OCI-LY7 (cell line): ENCODE measurements around the gene TMED6. TPM values are rescaled to one million over a fixed set of nuclear protein-coding genes. Genes with fewer than 3 reads are reported as not detected.
A peak's percentile ranks its signal among the peaks of the same experiment; 100 is the strongest.

Source experiments
- Bru-seq: library from RNA; stranded (reverse); fragments of 400-500 nt; gene quantifications from one replicate; lab custom pipeline; 2021; lab: Mats Ljungman, UMichigan
- BruChase-seq, 2 experiments: library from RNA; stranded (reverse); fragments of 400-500 nt; gene quantifications; one replicate each; lab custom pipeline; 2021; lab: Mats Ljungman, UMichigan
- BruUV-seq: library from RNA; stranded (reverse); fragments of 400-500 nt; replicated peaks from 2 replicates; lab custom pipeline; 2021; lab: Mats Ljungman, UMichigan
- CTCF ChIA-PET: fragments of 300-600 bp; sonication (Branson Sonifier 250); formaldehyde crosslinking; loops from one replicate; lab custom pipeline; 2022; ENCODE audit warnings: antibody characterized with exemption; ENCODE audit not compliant: unreplicated experiment; lab: Charles Lee
- POLR2A ChIA-PET: fragments of 300-600 bp; sonication (Branson Sonifier 250); formaldehyde crosslinking; loops from one replicate; lab custom pipeline; 2022; ENCODE audit warnings: antibody characterized with exemption; lab: Charles Lee
- DNase-seq: peaks from one replicate; pipeline ENCODE4 v3.0.0-alpha.2; 2015; ENCODE audit warnings: low spot score
- H2AFZ ChIP-seq: fragments of 200-600 bp; sonication (generic), shearing (Covaris generic); 2 replicates; pipeline ENCODE4 v1.6.1; 2014; ENCODE audit warnings: mild to moderate bottlenecking, antibody characterized with exemption, low read length, moderate library complexity
- H3K27ac ChIP-seq: fragments of 200-600 bp; sonication (generic); 2 replicates; pipeline ENCODE4 v1.5.1; 2014; ENCODE audit warnings: mixed run types, low read depth, mild to moderate bottlenecking, moderate library complexity, low read length, inconsistent platforms; ENCODE audit not compliant: poor library complexity, severe bottlenecking
- H3K36me3 ChIP-seq: fragments of 200-600 bp; sonication (generic); 2 replicates; pipeline ENCODE4 v1.6.1; 2014; ENCODE audit warnings: mild to moderate bottlenecking, antibody characterized with exemption, low read length, moderate library complexity, mixed read lengths; ENCODE audit not compliant: insufficient read depth
- H3K4me1 ChIP-seq: fragments of 200-600 bp; sonication (generic); 2 replicates; pipeline ENCODE4 v1.5.1; 2014; ENCODE audit warnings: mild to moderate bottlenecking, low read length; ENCODE audit not compliant: insufficient read depth, poor library complexity, severe bottlenecking
- H3K4me2 ChIP-seq: fragments of 200-600 bp; sonication (generic); 2 replicates; pipeline ENCODE4 v1.6.1; 2014; ENCODE audit warnings: mild to moderate bottlenecking, low read length
- H3K4me3 ChIP-seq: fragments of 200-600 bp; sonication (generic); 2 replicates; pipeline ENCODE4 v1.5.1; 2014; ENCODE audit warnings: mild to moderate bottlenecking, low read depth, low read length; ENCODE audit not compliant: poor library complexity, severe bottlenecking
- H3K79me2 ChIP-seq: fragments of 200-600 bp; sonication (generic); 2 replicates; pipeline ENCODE4 v1.6.1; 2016; ENCODE audit warnings: low read depth, mild to moderate bottlenecking, low read length, moderate library complexity, mixed read lengths; ENCODE audit not compliant: insufficient read depth
- H3K9me2 ChIP-seq: fragments of 200-600 bp; sonication (generic); 2 replicates; pipeline ENCODE4 v1.6.1; 2016; ENCODE audit warnings: mild to moderate bottlenecking, low read length, mixed read lengths; ENCODE audit not compliant: insufficient read depth
- H3K9me3 ChIP-seq: fragments of 200-600 bp; sonication (generic); 2 replicates; pipeline ENCODE4 v1.6.1; 2014; ENCODE audit warnings: mild to moderate bottlenecking, mixed run types, low read length, mixed read lengths
- H4K20me1 ChIP-seq: fragments of 200-600 bp; sonication (generic); 2 replicates; pipeline ENCODE4 v1.6.1; 2014; ENCODE audit warnings: mild to moderate bottlenecking, antibody characterized with exemption, low read length, moderate library complexity, mixed read lengths; ENCODE audit not compliant: insufficient read depth
- EZH2phosphoT487 ChIP-seq: fragments of 200-600 bp; sonication (generic); IDR thresholded peaks from 2 replicates; pipeline ENCODE4 v1.6.1; 2018; ENCODE audit warnings: low read depth, borderline replicate concordance, mild to moderate bottlenecking, mixed run types, antibody characterized with exemption, low read length, moderate library complexity, mixed read lengths
- intact Hi-C: fragments of 100-400 bp; cut with micrococcal nuclease; formaldehyde crosslinking; loops from one replicate; pipeline ENCODE4 v1.10.0; 2022; ENCODE audit not compliant: unreplicated experiment
- long read RNA-seq: library from polyadenylated mRNA; stranded (forward); transcript quantifications from one replicate; pipeline ENCODE4 v2.0.0, GENCODE V29; 2022
- total RNA-seq, 2 experiments: library from RNA; depleted of rRNA in 1 of 2; stranded (reverse); fragments of >200 nt in 1 of 2; shearing (Covaris generic) in 1 of 2; gene quantifications; 2 replicates each; pipeline ENCODE4 v1.2.3, GENCODE V29; 2014 to 2022
- TF ChIP-seq, protein P1 (sequence below): fragments of 200-600 bp; sonication (generic); conservative IDR thresholded peaks from 2 replicates; pipeline ENCODE4 v1.5.1; 2014; ENCODE audit warnings: mild to moderate bottlenecking, antibody characterized with exemption, low read length, moderate library complexity, mixed read lengths

Gene TMED6
- total RNA-seq (2014; rRNA removed; shearing (Covaris generic)) (1.7 TPM in 1 of 2 replicates, not detected in the other), total RNA-seq (2022) (1.2 and 1.7 TPM in 2 replicates), Bru-seq, nascent RNA (percentile 58 among the genes with signal in this experiment), BruChase-seq, experiment 1, labeled RNA remaining after a 6-hour chase (percentile 53 among the genes with signal in this experiment), BruChase-seq, experiment 2, labeled RNA remaining after a 2-hour chase (percentile 54 among the genes with signal in this experiment)
- long read RNA-seq = 0 reads

- no TSS peak for BruUV-seq
- no peak within 1 kb of the TSS for H3K4me2 ChIP-seq
- POLR2A ChIA-PET = interaction anchor here (0.5 to 1.2 kb wide), 2 partner anchors 8 to 20 kb away, joined by 3 read pairs; no protein-coding TSS in a partner anchor
These were observed at the start of gene TMED6 for GRCh38 chr16:69351309-69352027. TSS of gene TMED6 (minus strand) at chr16:69351786. CDS start at chr16:69351753, 33 bp downstream.

GRCh38 chr16:69399361-69399760 is 47.8 kb upstream of the TMED6 start:
- no peak overlapping the region for H3K4me2 ChIP-seq
- no peak overlapping the region for H3K27ac ChIP-seq
- POLR2A ChIA-PET = interaction anchor here (0.6 to 1.1 kb wide), 4 partner anchors 11 to 355 kb away, joined by 3 to 12 read pairs (median 4); no protein-coding TSS in a partner anchor
- H3K9me2 ChIP-seq = no peaks in the 10 kb centered on the region
- no peaks in the 10 kb centered on the region for H3K36me3 ChIP-seq
- H2AFZ ChIP-seq = no peak overlapping the region; the same call in 1 of the 2 replicates
- H3K9me3 ChIP-seq = no peaks in the 10 kb centered on the region
- no peaks in the 10 kb centered on the region for H3K79me2 ChIP-seq
- TF ChIP-seq, protein P1, sequence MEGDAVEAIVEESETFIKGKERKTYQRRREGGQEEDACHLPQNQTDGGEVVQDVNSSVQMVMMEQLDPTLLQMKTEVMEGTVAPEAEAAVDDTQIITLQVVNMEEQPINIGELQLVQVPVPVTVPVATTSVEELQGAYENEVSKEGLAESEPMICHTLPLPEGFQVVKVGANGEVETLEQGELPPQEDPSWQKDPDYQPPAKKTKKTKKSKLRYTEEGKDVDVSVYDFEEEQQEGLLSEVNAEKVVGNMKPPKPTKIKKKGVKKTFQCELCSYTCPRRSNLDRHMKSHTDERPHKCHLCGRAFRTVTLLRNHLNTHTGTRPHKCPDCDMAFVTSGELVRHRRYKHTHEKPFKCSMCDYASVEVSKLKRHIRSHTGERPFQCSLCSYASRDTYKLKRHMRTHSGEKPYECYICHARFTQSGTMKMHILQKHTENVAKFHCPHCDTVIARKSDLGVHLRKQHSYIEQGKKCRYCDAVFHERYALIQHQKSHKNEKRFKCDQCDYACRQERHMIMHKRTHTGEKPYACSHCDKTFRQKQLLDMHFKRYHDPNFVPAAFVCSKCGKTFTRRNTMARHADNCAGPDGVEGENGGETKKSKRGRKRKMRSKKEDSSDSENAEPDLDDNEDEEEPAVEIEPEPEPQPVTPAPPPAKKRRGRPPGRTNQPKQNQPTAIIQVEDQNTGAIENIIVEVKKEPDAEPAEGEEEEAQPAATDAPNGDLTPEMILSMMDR = no peak
- no peak for TF ChIP-seq EZH2phosphoT487
- no peak overlapping the region for H3K4me3 ChIP-seq
- H3K4me1 ChIP-seq = peaks cover 21% of the 10 kb centered on the region
- no peaks in the 10 kb centered on the region for H4K20me1 ChIP-seq
- CTCF ChIA-PET = no interaction called here
- intact Hi-C loops = loop anchor here (5.0 kb wide), 2 partner anchors 308 to 533 kb away; no protein-coding TSS in a partner anchor
- no TSS peak for BruUV-seq
- DNase-seq = no peak

More at GRCh38 chr16:69351309-69352027, at the start of gene TMED6:
- no peaks in the 10 kb centered on the region; the same call in 1 of the 2 replicates for H4K20me1 ChIP-seq
- no peak for TF ChIP-seq EZH2phosphoT487
- TF ChIP-seq, protein P1 = no peak
- no peaks in the 10 kb centered on the region for H3K4me1 ChIP-seq
- intact Hi-C loops = no loop called here
- CTCF ChIA-PET = no interaction called here
- no peak for DNase-seq
- no peak within 1 kb of the TSS for H3K27ac ChIP-seq
- H3K9me2 ChIP-seq = no peaks in the 10 kb centered on the region
- H3K4me3 ChIP-seq = no peak within 1 kb of the TSS
- H3K36me3 ChIP-seq = peaks cover 65% of the 10 kb centered on the region
- no peaks in the 10 kb centered on the region for H3K9me3 ChIP-seq
- H2AFZ ChIP-seq = no peak within 1 kb of the TSS
- no peaks in the 10 kb centered on the region for H3K79me2 ChIP-seq
